Aorta (tissue), 5 donors: ENCODE data around the gene GAB2. TPM values are rescaled to one million over a fixed set of nuclear protein-coding genes. Genes with fewer than 3 reads are reported as not detected.

Source experiments
- ATAC-seq: fragments of 200-7000 bp; cut with Tn5 transposase; one replicate; pipeline ENCODE4 v1.9.1; 2022; ENCODE audit warnings: moderate library complexity; ENCODE audit not compliant: low FRiP score
- DNase-seq, 2 donors: peaks; one replicate each; pipeline ENCODE4 v3.0.0-alpha.2; 2020
- H3K27ac ChIP-seq, 2 donors: one replicate each; pipeline ENCODE4 v1.5.1; 2013; ENCODE audit warnings: low read length in 2 of 2, mild to moderate bottlenecking in 2 of 2, moderate library complexity in 2 of 2, control low read depth in 1 of 2, inconsistent platforms in 1 of 2, low read depth in 1 of 2
- H3K27me3 ChIP-seq, 2 donors: one replicate each; pipeline ENCODE4 v1.6.1; 2013; ENCODE audit warnings: control low read depth in 1 of 2, low read length in 1 of 2, mild to moderate bottlenecking in 1 of 2, moderate library complexity in 1 of 2; ENCODE audit not compliant: insufficient read depth in 2 of 2, control insufficient read depth in 1 of 2
- H3K36me3 ChIP-seq, 2 donors: one replicate each; pipeline ENCODE4 v1.6.1; 2013; ENCODE audit warnings: control low read depth in 1 of 2, low read length in 1 of 2, mild to moderate bottlenecking in 1 of 2; ENCODE audit not compliant: insufficient read depth in 2 of 2, control insufficient read depth in 1 of 2
- H3K4me1 ChIP-seq, 2 donors: one replicate each; pipeline ENCODE4 v1.6.1; 2013; ENCODE audit warnings: low read length in 2 of 2, control low read depth in 1 of 2, mild to moderate bottlenecking in 1 of 2, moderate library complexity in 1 of 2; ENCODE audit not compliant: insufficient read depth in 2 of 2, control insufficient read depth in 1 of 2
- H3K4me3 ChIP-seq, 2 donors: one replicate each; pipeline ENCODE4 v1.5.1; 2013; ENCODE audit warnings: low read length in 2 of 2, control low read depth in 1 of 2, mild to moderate bottlenecking in 1 of 2
- H3K9me3 ChIP-seq: one replicate; pipeline ENCODE4 v1.6.1; 2013; ENCODE audit warnings: mild to moderate bottlenecking, low read length; ENCODE audit not compliant: control insufficient read depth
- WGBS, 2 donors: extraction: QIAGEN DNeasy Blood & Tissue Kit; methylation state at CpG; one replicate each; pipeline ENCODE4 v1.1.7; 2013; 5-methylcytosine and 5-hydroxymethylcytosine counted together
- intact Hi-C, 2 donors: fragments of 100-400 bp; cut with DNase I; formaldehyde crosslinking; loops; one replicate each; pipeline versions ENCODE4 v1.14.2 to v1.15.0; 2022
- polyA plus RNA-seq, 2 donors: library from polyadenylated mRNA; stranded (reverse); fragments of 200-250 nt; gene quantifications; one replicate each; pipeline ENCODE4 v1.2.3, GENCODE V29; 2013
- total RNA-seq, 2 donors: library from RNA; stranded (reverse); fragmentation: NEBNext Ultra II Directional; extraction: Animal tissue kit (Norgen Biotek cat#: 25700); gene quantifications; one replicate each; pipeline ENCODE4 v1.2.1, GENCODE V29; 2021
- donor health status: healthy with polysubstance abuse.
- donor health status: Bipolar disorder and iron deficiency.
- donor health status: DM: no; HTN: no; CAD: no.
- donor health status: DM: no; HTN: no; CAD: no.
- donor health status: DM: yes; HTN: yes; CAD: no.

GAB2 gene
- total and polyA plus RNA-seq, 4 donors = 19.3 to 82.6 (median 55.2) TPM

GRCh38 chr11:78190374-78190773 is 227.2 kb downstream of the GAB2 start:
- no peaks in the 10 kb centered on the region for H3K36me3 ChIP-seq
- DNase-seq = peak; percentile 42 to 44
- 20 to 34% methylated on average over 3 of the region's 3 CpGs for WGBS, 2 donors
- no peaks in the 10 kb centered on the region for H3K27me3 ChIP-seq
- intact Hi-C loops = loop anchor here (5.0 kb wide), 2 partner anchors 43 to 227 kb away; partner anchors contain the start of gene GAB2 (in 1 of the 2)
- peak overlapping the region in 1 of 2 donors; percentile 7 for H3K27ac ChIP-seq
- no peaks in the 10 kb centered on the region for H3K9me3 ChIP-seq
- peaks cover 0 to 5% of the 10 kb centered on the region in 2 donors for H3K4me1 ChIP-seq
- ATAC-seq = no peak
- no peak overlapping the region for H3K4me3 ChIP-seq

- WGBS, 2 donors = 16 to 17% methylated on average over 3 of the region's 3 CpGs
- Histone ChIP-seq H3K27ac (no peak overlapping the region), H3K4me3 (peak overlapping the region in 1 of 2 donors; percentile 77), H3K9me3 (no peaks in the 10 kb centered on the region), H3K36me3 (no peaks in the 10 kb centered on the region), H3K27me3 (no peaks in the 10 kb centered on the region), H3K4me1 (peaks cover 0 to 5% of the 10 kb centered on the region in 2 donors)
- intact Hi-C loops = loop anchor here (2.0 to 5.0 kb wide), 4 partner anchors 38 to 227 kb away; partner anchors contain the start of genes ALG8 (in 1 of the 2) and GAB2 (in 1 of the 2)
- DNase-seq = peak; percentile 52 to 70
- ATAC-seq = no peak
Observed at GRCh38 chr11:78189851-78190250, 227.8 kb downstream of the GAB2 start.

GRCh38 chr11:78189174-78189724 is 228.4 kb downstream of the GAB2 start:
- ATAC-seq = no peak
- WGBS, 2 donors = 5 to 9% methylated on average over 18 of the region's 18 CpGs
- Histone ChIP-seq H3K4me3 (peak overlapping the region; percentile 69 to 77), H3K4me1 (peaks cover 0 to 5% of the 10 kb centered on the region in 2 donors), H3K9me3 (no peaks in the 10 kb centered on the region), H3K27ac (peak overlapping the region in 1 of 2 donors; percentile 49), H3K27me3 (no peaks in the 10 kb centered on the region), H3K36me3 (no peaks in the 10 kb centered on the region)
- intact Hi-C loops = loop anchor here in 1 of 2 donors (2.0 to 5.0 kb wide), 2 partner anchors 37 to 50 kb away; partner anchors contain the start of gene ALG8
- peak; percentile 50 to 75 for DNase-seq

GRCh38 chr11:78188286-78189173 is 229.1 kb downstream of the GAB2 start, which contains the start of the genes KCTD21 and USP35:
TSS of gene KCTD21 (minus strand) at chr11:78188626. CDS start at chr11:78174554, 14,072 bp downstream.
TSS of gene USP35 (plus strand) at chr11:78188919. CDS start at chr11:78196246, 7,327 bp downstream.
- intact Hi-C loops = loop anchor here in 1 of 2 donors (1.0 to 5.0 kb wide), 3 partner anchors 19 to 50 kb away; partner anchors contain the start of gene ALG8
- peak; percentile 97 for ATAC-seq

GRCh38 chr11:78187366-78188285 is 230.0 kb downstream of the GAB2 start:
- WGBS, 2 donors = 4 to 6% methylated on average over 31 of the region's 31 CpGs
- no peaks in the 10 kb centered on the region for H3K36me3 ChIP-seq
- H3K4me3 ChIP-seq = peak overlapping the region; percentile 56 to 73
- peak in 1 of 2 donors; percentile 34 for DNase-seq
- no peaks in the 10 kb centered on the region for H3K27me3 ChIP-seq
- peak overlapping the region in 1 of 2 donors; percentile 58 for H3K27ac ChIP-seq
- intact Hi-C loops = loop anchor here (1.0 to 5.0 kb wide), 4 partner anchors 15 to 49 kb away; partner anchors contain the start of gene ALG8 (in 1 of the 2)
- peak; percentile 67 for ATAC-seq
- H3K9me3 ChIP-seq = no peaks in the 10 kb centered on the region
- H3K4me1 ChIP-seq = no peaks in the 10 kb centered on the region

More at GRCh38 chr11:78188286-78189173, 229.1 kb downstream of the GAB2 start, which contains the start of the genes KCTD21 and USP35:
- H3K36me3 ChIP-seq = no peaks in the 10 kb centered on the region
- no peaks in the 10 kb centered on the region for H3K27me3 ChIP-seq
- peak; percentile 99 for DNase-seq
- H3K4me1 ChIP-seq = peaks cover 0 to 5% of the 10 kb centered on the region in 2 donors
- peak within 1 kb of the TSS; percentile 73 to 77 for H3K4me3 ChIP-seq
- WGBS, 2 donors = 0 to 1% methylated on average over 66 to 74 of the region's 74 CpGs
- peak within 1 kb of the TSS in 1 of 2 donors; percentile 58 for H3K27ac ChIP-seq
- H3K9me3 ChIP-seq = no peaks in the 10 kb centered on the region

- Histone ChIP-seq H3K27me3 (no peaks in the 10 kb centered on the region), H3K4me3 (no peak overlapping the region), H3K27ac (no peak overlapping the region), H3K36me3 (no peaks in the 10 kb centered on the region), H3K9me3 (no peaks in the 10 kb centered on the region), H3K4me1 (peaks cover 0 to 7% of the 10 kb centered on the region in 2 donors)
- DNase-seq (no peak), ATAC-seq (no peak)
- intact Hi-C loops = no loop called here
- WGBS, 2 donors = 66 to 67% methylated on average over 2 of the region's 2 CpGs
Observed at GRCh38 chr11:78181185-78181584, 236.4 kb downstream of the GAB2 start.

- H3K27ac ChIP-seq = no peak overlapping the region
Observed at GRCh38 chr11:78180751-78181150, 236.9 kb downstream of the GAB2 start.

More at GRCh38 chr11:78180751-78181150, 236.9 kb downstream of the GAB2 start:
- intact Hi-C loops = no loop called here
- no peak for ATAC-seq
- H3K36me3 ChIP-seq = no peaks in the 10 kb centered on the region
- H3K4me3 ChIP-seq = no peak overlapping the region
- WGBS, 2 donors = 95% methylated on average over 4 of the region's 4 CpGs
- H3K27me3 ChIP-seq = no peaks in the 10 kb centered on the region
- no peak for DNase-seq
- H3K9me3 ChIP-seq = no peaks in the 10 kb centered on the region
- H3K4me1 ChIP-seq = peaks cover 0 to 7% of the 10 kb centered on the region in 2 donors
